Colonic mucosa (tissue), 4 donors: ENCODE data around the gene SOX8. TPM values are rescaled to one million over a fixed set of nuclear protein-coding genes. Genes with fewer than 3 reads are reported as not detected.

Experiments
- DNase-seq: peaks from one replicate; pipeline ENCODE4 v3.0.0-alpha.2; 2020
- H3K27ac ChIP-seq: fragments of 200-600 bp; one replicate; pipeline ENCODE4 v1.8.0; 2021
- H3K27me3 ChIP-seq: fragments of 200-600 bp; one replicate; pipeline ENCODE4 v1.8.0; 2021
- H3K36me3 ChIP-seq: fragments of 200-600 bp; one replicate; pipeline ENCODE4 v1.8.0; 2021
- H3K4me1 ChIP-seq: fragments of 200-600 bp; one replicate; pipeline ENCODE4 v1.8.0; 2021; ENCODE audit warnings: mild to moderate bottlenecking
- H3K4me3 ChIP-seq: fragments of 200-600 bp; one replicate; pipeline ENCODE4 v1.8.0; 2021
- H3K9ac ChIP-seq, 2 donors: one replicate each; pipeline ENCODE4 v1.7.0; 2013; ENCODE audit warnings: control low read depth in 2 of 2, low read depth in 2 of 2, low read length in 2 of 2
- H3K9me3 ChIP-seq: fragments of 200-600 bp; one replicate; pipeline ENCODE4 v1.8.0; 2021
- CTCF ChIP-seq: fragments of 200-600 bp; IDR thresholded peaks from one replicate; pipeline ENCODE4 v1.8.0; 2022; ENCODE audit warnings: antibody characterized with exemption, mild to moderate bottlenecking
- intact Hi-C: fragments of 100-400 bp; cut with DNase I; formaldehyde crosslinking; loops from one replicate; pipeline ENCODE4 v1.14.1; 2022
- total RNA-seq, 2 donors: library from RNA; stranded (reverse); fragmentation: NEBNext Ultra II Directional in 1 of 2; extraction: Animal tissue kit (Norgen Biotek cat#: 25700) in 1 of 2; gene quantifications; one replicate each; pipeline ENCODE4 v1.2.1, GENCODE V29; 2021
- donor health status: healthy.
- donor health status: DM: no; HTN: no; CAD: no.
- donor health status: DM: no; HTN: no; CAD: no.

The SOX8 gene
- total RNA-seq, 2 donors from 2014 or later, result 0.20 to 0.61 TPM

GRCh38 chr16:1027501-1027815 is 45.9 kb downstream of the SOX8 start:
- DNase-seq, result no peak
- H3K9ac ChIP-seq, result no peak overlapping the region
- no peak overlapping the region for H3K27ac ChIP-seq
- H3K27me3 ChIP-seq, result no peaks in the 10 kb centered on the region
- no peaks in the 10 kb centered on the region for H3K9me3 ChIP-seq
- no peaks in the 10 kb centered on the region for H3K36me3 ChIP-seq
- no peak for TF ChIP-seq CTCF
- H3K4me1 ChIP-seq, result no peaks in the 10 kb centered on the region
- H3K4me3 ChIP-seq, result no peak overlapping the region
- intact Hi-C loops, result no loop called here

- TF ChIP-seq CTCF, result no peak
- intact Hi-C loops, result no loop called here
- no peaks in the 10 kb centered on the region for H3K27me3 ChIP-seq
These were observed 46.5 kb downstream of the SOX8 start for GRCh38 chr16:1028056-1028455.

GRCh38 chr16:1028524-1029258 is 47.1 kb downstream of the SOX8 start:
- intact Hi-C loops, result no loop called here
- TF ChIP-seq CTCF, result no peak
- no peak for DNase-seq
- Histone ChIP-seq H3K9ac (no peak overlapping the region), H3K36me3 (no peaks in the 10 kb centered on the region), H3K4me1 (no peaks in the 10 kb centered on the region), H3K9me3 (no peaks in the 10 kb centered on the region), H3K4me3 (no peak overlapping the region), H3K27ac (no peak overlapping the region), H3K27me3 (no peaks in the 10 kb centered on the region)

More at GRCh38 chr16:1028056-1028455, 46.5 kb downstream of the SOX8 start:
- H3K9ac ChIP-seq, result no peak overlapping the region
- no peaks in the 10 kb centered on the region for H3K4me1 ChIP-seq
- H3K36me3 ChIP-seq, result no peaks in the 10 kb centered on the region
- DNase-seq, result no peak
- no peak overlapping the region for H3K4me3 ChIP-seq
- no peaks in the 10 kb centered on the region for H3K9me3 ChIP-seq
- H3K27ac ChIP-seq, result no peak overlapping the region

GRCh38 chr16:1029259-1029545 is 47.6 kb downstream of the SOX8 start:
- no peak for TF ChIP-seq CTCF
- no peaks in the 10 kb centered on the region for H3K4me1 ChIP-seq
- no peak overlapping the region for H3K4me3 ChIP-seq
- no peaks in the 10 kb centered on the region for H3K27me3 ChIP-seq
- DNase-seq, result no peak
- no peaks in the 10 kb centered on the region for H3K36me3 ChIP-seq
- no peak overlapping the region for H3K9ac ChIP-seq
- intact Hi-C loops, result no loop called here
- no peaks in the 10 kb centered on the region for H3K9me3 ChIP-seq
- H3K27ac ChIP-seq, result no peak overlapping the region

- Histone ChIP-seq H3K27ac (no peak overlapping the region), H3K27me3 (no peaks in the 10 kb centered on the region), H3K9ac (no peak overlapping the region), H3K9me3 (no peaks in the 10 kb centered on the region), H3K4me1 (no peaks in the 10 kb centered on the region), H3K4me3 (no peak overlapping the region), H3K36me3 (no peaks in the 10 kb centered on the region)
- intact Hi-C loops, result no loop called here
- TF ChIP-seq CTCF, result no peak
- no peak for DNase-seq
These were observed 48.9 kb downstream of the SOX8 start for GRCh38 chr16:1030473-1030901.

- Histone ChIP-seq H3K36me3 (no peaks in the 10 kb centered on the region), H3K4me3 (no peak overlapping the region), H3K9me3 (no peaks in the 10 kb centered on the region), H3K27me3 (no peaks in the 10 kb centered on the region), H3K9ac (no peak overlapping the region), H3K27ac (no peak overlapping the region), H3K4me1 (no peaks in the 10 kb centered on the region)
- no peak for DNase-seq
- intact Hi-C loops, result no loop called here
- TF ChIP-seq CTCF, result no peak
These were observed 50.1 kb downstream of the SOX8 start for GRCh38 chr16:1031666-1032065.
